Spleen (tissue), 7 donors: Measurements from ENCODE around the gene CACNG8.

Source experiments
- CTCF ChIP-seq, 11 experiments: fragments of 200-600 bp in 7 of 11; fragments of 450-650 bp in 4 of 11; sonication (generic) in 4 of 11; IDR thresholded peaks in 8 of 11; conservative IDR thresholded peaks in 3 of 11; 1 replicate in 7 of 11; 2 replicates in 4 of 11; pipeline versions ENCODE4 v1.4.0 to v1.8.0; 2016 to 2021; ENCODE audit warnings: antibody characterized with exemption in 11 of 11, inconsistent platforms in 4 of 11, mild to moderate bottlenecking in 1 of 11
- POLR2A ChIP-seq, 3 donors: fragments of 450-650 bp; IDR thresholded peaks; one replicate each; pipeline ENCODE4 v1.5.1; 2017; ENCODE audit warnings: antibody characterized with exemption in 3 of 3, mild to moderate bottlenecking in 1 of 3
- POLR2AphosphoS5 ChIP-seq, 3 donors: sonication (generic); formaldehyde crosslinking; IDR thresholded peaks; one replicate each; pipeline ENCODE4 v1.5.1; 2017; ENCODE audit warnings: antibody characterized with exemption in 3 of 3
- donor health status: DM: no; HTN: no; CAD: no; lungs with moderate emphysema.
- donor health status: DM: no; HTN: no; CAD: no.
- donor health status: DM: no; HTN: no; CAD: no.

DNA sequence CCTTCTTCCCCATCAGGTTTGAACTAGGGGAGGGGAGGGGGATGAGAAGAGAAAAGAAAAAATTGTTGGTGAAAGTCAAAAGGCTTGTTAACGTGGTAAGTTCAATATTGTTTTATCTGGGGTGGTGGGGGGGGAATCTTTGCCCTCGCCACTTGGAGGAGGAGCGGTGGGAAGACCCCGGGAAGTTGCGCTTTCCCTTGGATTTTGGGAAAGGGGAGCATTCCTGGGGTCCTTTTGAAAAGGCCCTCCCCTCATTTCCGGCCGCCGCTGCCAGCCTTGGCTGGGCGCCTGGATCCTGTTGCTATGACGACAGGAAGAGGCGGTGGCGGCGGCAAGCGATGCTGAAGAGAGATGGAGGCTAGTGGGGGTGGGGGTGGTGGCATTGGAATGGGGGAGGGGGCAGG is 4.6 kb upstream of the CACNG8 start:
- no peak for TF ChIP-seq CTCF (IDR thresholded peaks at IDR 0.05 in 8 of 11, conservative IDR thresholded peaks at IDR 0.05 in 3 of 11)
- TF ChIP-seq POLR2AphosphoS5 (IDR thresholded peaks at IDR 0.05) = no peak
- no peak for TF ChIP-seq POLR2A (IDR thresholded peaks at IDR 0.05)
